Right hindlimb (tissue), 1 donor: ENCODE results near the gene TCTN3.
"Not testable (repeated sequence)": the region's sequence is repeated elsewhere in the genome, so short reads cannot be mapped to it uniquely, and the experiment has no call there.

Source experiments
- DNase-seq: peaks from one replicate; pipeline ENCODE4 v3.0.0-alpha.2; 2018

The TCTN3 gene

DNA sequence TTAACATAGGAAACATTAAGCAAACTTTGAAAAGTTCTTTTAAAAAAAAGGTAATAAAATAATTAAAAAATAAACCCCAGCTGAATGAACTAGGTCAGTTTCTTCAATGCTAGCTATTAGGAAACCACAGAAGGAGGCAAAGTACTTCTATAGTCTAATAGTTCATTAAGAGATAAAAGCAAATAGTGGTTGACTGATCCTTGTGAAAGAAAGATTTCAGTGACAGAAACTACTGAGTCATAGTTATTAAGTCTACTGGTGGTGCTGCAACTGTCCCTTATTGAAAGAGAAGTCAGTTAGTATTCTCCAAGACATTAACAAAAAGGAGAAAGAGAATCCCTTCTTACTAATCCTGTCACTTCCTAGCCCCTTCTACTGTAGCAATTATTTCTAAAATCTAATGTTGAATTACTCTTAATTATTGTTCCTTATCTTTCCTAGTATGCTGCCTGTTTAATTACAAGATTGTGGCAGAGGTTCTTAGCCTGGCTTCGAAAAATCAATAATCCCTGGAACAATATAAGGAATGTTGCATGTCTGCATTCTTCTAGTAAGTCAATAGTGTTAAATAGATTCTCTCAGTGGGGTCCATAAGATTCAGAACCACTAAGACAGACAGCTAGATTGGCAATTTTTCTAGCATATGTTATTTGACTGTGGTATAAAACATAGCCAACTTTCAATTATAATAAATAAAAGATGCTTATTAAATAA, 18.2 kb downstream of the TCTN3 start:
- DNase-seq: no peak

DNA sequence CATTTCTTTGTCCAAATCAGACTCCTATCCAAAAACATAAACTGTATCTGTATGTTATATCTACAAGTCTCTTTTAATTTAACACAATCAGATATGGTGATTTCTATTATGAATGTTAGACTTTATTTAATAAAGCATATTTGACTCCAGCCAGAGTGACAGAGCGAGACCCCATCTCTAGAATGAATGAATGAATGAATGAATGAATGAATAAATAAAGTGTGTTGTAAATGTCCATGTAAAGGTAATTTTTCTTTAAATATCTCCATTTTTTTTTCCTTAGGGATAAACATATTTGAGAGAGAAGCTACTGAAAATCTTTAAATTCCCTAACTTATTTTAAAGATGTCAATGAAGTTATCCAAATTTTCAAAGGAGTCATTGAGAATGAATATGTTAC, 19.1 kb downstream of the TCTN3 start:
- DNase-seq: no peak

DNA sequence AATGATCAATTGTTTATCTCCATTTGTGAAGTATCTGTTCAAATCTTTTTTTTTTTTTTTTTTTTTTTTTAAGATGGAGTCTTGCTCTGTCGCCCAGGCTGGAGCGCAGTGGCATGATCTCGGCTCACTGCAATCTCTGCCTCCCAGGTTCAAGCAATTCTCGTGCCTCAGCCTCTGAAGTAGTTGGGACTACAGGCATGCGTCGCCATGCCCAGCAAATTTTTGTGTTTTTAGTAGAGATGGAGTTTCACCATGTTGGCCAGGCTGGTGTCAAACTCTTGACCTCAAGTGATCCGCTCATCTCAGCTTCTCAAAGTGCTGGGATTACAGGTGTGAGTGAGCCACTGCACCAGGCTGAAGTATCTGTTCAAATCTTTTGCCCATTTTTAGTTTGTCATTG, 21.1 kb downstream of the TCTN3 start:
- not testable (repeated sequence) for DNase-seq

DNA sequence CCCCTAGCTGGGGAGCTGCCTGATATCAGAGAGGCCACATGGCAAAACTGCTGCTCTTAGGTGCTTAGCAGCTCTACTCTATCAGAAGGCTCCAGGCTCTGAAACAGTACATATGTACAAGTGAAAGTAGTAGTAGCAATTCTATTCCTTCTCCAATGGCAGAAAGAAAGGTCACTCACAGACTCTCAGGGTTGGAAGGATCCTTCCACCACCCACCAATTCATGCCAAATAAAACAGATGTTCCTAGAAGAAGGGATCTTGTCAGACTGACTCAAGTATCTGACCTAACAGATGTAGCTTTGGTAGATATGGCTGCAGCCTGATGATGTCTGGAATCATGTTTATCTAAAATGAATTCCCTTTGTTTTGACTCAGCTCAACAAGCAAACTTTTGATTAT, 29.2 kb downstream of the TCTN3 start:
- no peak for DNase-seq

DNA sequence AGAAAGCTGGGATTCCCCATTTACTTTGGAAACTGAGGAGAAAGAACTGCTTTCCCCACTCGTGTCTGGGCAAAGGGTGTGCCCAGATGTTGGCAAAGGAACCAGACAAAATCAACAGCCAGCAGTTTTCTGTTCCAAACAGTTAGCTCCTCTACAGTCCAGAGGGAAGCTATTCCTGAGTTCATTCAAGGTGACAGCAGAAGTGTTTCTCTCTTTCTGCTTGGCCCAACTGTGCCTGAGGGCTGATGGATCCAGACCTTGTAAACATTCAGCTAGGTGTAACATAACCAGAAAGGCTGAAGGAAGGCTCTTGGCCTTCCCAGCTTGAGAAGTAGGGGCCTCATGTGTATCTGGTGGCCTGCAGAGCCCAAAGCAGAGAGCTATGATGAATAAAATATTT, 30.2 kb downstream of the TCTN3 start:
- no peak for DNase-seq

DNA sequence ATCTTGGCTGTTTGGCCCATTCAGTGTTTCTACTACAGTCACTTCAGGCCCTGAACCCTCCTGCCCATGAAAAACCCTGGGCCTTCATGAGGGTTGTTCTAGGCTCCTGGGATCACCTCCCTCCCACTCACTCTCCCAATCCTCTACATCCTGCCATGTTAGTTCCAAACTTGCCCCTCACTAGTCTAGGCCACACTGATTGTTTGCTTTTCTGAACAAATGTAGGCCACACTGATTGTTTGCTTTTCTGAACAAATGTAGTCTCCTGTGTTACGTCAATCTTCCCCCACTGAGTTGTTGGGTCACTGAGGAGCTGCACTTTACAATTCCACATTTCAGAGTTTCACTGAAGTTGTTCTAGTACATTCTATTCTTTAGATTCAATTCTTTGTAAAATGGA, 31.9 kb downstream of the TCTN3 start:
- no peak for DNase-seq

DNA sequence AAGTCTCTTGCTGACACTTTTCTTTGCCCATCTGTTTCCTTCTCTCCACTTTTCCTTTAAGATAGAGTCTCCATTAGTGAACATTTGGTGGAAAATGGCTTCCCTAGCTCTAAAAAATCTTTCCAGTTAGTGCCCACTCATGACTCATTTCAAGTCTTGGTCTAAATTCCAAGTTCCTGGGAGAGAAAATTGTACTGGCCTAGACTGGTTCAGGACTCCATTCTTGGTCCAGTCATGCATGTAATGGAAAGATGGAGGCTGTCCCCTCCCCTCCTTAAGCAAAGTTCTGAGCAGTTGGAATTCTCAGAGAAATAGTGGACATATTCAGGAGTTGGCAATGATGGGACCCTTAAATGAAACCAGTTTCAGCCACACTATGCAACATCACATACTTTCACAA, 33.4 kb downstream of the TCTN3 start:
- no peak for DNase-seq

DNA sequence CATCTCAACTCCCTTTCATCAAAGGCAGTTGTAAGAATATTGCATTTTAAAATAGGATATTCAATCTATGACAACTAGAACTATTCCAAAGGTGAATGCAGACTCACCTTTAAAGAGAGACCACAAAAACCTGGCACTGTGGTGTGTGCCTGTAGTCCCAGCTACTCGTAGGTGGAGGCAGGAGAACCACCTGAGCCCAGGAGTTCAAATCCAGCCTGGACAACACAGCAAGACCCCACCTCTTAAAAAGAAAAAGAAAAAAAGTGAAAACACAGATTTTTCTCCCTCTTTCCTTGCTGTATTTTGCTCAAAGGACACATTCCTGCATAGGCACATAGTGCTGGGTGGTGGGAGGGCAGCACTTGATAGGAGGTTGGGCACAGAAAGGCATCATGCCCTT, 36.5 kb downstream of the TCTN3 start:
- DNase-seq: no peak

DNA sequence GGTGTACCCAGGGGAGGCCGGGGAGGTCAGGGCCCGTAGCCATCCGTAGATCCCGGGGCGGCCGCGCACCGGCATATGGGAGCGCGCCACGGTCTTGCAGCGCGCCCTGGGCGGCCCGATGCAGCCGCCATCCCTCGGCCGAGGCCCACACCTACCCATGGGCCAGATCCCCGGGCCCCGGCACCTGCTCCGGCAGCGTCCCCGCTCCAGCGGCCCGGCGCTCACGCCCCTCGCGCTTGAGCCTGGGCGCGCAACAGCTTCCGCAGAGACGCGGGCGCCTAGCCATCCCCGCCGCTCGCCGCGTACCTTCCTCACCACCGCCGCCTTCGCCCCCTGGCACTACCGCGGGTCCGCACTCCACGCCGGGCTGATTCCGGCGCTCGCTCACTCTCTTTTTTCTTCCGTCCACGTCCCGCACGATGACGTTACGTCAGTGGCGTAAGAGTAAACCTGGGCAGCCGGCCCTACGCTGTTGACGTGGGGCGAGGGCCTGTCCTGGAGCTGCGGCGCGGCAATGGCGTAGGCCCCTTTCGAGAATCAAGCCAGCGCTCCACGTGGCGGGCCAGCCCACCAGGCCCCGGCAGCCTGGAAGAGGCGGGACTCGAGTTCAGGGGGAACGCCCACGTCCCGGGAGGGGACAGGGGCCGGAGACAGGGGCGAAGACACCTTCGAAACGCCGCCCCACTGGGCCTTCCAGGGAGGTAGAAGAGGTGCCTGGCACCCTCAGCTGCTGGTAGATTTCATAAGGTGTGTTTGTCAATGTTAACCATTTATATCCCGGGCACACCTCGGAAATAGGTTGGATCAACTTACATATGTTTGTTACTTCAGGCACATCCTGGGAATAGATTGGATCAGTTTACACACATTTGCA, 37.2 kb downstream of the TCTN3 start, which contains the start of gene ALDH18A1:
TSS of gene ALDH18A1 (minus strand) at position 421 of the 874 bp plus-strand sequence. CDS start 3,334 bp downstream, outside the sequence.
- DNase-seq: peak; percentile 98

DNA sequence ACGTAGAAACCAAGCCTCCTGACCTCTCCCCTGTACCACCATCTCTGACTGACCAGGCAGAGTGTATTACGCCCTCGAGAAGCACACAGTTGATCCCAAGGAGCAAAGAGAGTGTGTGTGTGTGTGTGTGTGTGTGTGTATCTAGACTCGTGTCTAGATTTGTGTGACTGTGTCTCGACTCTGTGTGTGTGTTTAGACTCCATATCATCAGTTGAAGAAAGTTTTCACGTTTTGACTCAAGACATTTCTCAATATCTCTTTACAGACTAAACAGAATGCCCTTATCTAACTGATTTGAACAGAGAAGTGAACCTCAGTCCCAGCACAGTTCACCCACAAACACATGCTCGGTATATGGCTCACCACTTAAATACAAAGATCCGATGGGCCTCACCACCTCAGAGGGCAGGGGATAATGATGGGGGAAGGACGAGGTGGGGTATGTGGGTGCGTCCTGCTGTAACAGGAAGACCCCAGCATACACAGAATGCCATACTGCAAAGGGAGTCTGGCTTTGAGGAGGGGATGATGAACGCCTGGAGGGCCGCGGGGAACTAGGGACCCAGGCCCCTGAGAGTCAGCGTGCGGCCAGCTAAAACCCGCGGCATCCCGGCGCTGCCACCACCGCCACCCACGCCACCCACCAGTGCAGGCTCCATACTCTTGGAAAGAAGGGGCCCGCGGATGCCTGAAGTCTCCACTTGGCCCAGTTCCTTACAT, 38.0 kb downstream of the TCTN3 start:
- no peak for DNase-seq

DNA sequence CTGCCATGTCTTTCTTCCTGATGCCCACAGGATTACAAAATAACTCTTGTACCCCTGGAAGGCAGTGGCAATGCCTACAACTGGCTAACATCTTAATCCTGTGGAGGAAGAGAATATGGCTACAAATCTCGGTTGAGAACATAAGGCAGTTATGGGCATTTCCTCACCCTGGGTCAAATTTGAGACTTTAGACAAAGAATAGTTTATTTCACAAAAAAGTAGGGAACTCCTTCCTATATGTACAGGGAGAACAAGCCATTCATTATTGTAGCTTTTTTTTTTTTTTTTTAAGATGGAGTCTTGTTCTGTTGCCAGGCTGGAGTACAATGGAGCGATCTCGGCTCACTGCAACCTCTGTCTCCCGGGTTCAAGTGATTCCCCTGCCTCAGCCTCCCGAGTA, 39.8 kb downstream of the TCTN3 start:
- DNase-seq: no peak

DNA sequence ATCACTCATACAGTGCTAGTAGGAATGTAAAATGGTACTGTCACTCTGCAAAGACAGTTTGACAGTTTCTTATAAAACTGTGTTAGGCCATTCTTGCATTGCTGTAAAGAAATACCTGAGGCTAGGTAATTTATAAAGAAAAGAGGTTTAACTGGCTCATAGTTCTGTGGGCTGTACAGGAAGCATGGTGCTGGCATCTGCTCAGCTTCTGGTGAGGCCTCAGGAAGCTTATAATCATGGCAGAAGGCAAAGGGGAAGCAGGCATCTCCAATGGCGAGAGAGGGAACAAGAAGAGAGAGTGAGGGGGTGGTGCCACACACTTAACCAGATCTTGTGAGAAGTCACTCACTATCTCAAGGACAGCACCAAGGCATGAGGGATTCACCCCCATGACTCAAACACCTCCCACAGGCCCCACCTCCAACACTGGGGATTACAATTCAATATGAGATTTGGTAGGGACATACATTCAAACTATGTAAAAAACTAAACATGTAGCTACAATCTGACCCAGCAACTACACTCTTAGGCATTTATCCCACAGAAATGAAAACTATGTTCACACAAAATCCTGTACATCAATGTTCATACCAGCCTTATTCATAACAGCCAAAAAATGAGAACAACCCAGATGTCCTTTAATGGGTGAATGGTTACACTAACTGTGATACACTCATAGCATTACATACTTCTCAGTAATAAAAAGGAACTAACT, 42.2 kb downstream of the TCTN3 start:
- no peak for DNase-seq

DNA sequence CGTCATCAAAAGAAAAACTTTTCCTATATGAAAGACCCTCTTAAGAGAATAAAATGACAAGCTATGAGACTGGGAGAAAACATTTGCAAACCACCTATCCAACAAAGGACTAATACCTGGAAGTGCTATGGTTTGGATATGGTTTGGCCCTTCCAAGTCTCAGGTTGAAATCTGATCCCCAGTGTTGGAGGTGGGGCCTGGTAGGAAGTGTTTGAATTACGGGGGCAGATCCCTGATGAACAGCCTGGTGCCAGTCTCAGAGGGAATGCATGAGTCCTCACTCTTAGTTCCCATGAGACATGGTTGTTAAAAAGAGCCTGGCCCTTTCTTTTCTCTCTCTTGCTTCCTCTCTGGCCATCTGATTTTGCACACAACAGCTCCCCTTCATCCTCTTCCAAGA, 43.5 kb downstream of the TCTN3 start:
- no peak for DNase-seq

DNA sequence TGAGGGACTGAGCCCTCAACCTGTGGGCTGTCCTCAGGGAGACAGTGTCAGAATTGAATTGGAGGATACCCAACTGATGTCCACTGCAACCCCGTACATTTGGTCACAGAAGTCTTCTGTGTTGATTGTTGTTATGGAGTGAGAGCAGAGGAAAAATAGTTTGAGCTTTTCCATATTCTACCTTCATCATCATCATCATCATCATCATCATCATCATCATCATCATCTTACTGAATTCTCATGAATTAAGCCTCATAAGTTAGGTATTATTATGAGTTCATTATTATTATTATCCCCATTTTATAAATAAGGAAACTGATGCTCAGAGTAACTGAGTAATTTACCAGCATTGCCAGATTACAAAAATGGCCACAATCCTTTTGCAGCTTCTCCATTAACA, 45.6 kb downstream of the TCTN3 start:
- DNase-seq: no peak

DNA sequence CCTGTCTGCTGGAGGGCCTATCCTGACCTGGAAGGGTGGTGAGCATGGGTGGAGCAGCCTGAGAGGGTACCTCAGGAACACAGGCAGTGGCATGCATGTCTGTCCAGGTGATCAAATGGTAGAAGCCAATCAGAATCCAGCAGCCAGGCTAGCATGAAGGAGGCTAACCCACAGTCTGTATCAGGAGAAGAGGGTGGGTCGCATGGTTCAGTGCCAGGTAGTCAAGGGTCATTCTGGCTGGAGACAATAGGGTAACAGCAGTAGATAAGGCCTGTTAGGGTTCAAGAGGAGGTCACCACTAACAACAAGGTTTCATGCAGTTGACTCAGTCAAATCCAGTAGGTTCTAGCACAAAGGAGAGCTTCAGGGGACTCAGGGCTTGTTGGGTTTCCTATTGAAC, 47.6 kb downstream of the TCTN3 start:
- DNase-seq: no peak

DNA sequence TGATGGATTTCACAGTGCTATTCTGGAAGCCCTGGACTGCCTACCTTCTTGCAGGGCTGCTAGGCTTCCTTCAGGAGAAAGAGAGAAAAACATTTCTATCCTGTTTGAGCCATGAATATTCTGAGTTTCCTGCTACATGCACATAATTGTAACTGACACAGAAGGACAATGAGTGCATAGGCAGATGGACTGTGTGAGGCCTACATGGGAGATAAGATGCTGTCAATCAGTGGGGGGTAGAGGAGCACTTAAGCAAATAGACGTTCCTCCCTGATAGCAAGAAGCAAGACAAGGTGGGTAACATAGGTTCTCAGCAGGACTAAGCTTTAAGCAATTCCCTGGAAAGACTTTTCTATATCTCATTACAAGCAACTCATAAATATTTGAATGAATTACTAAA, 48.8 kb downstream of the TCTN3 start:
- DNase-seq: no peak

DNA sequence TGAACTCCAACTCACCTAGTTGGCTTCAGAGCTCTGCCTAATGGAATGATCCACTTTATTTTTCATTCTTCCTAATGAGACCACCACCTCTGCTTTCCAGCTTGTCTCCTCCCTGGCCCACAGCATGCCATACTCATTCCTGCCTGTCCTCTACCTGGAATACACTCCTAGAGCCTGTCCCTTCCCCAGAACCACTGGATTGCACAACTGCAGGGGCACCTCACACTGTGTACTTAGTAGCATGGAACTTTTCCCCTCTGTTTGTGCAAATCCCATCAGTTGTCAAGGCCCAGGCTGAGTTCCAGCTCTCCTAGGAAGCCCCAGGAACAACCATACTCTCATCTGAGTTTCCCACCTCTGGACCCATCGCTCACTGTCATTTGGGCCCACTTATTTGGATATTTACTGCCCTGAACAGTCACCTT, 52.8 kb downstream of the TCTN3 start:
- no peak for DNase-seq

DNA sequence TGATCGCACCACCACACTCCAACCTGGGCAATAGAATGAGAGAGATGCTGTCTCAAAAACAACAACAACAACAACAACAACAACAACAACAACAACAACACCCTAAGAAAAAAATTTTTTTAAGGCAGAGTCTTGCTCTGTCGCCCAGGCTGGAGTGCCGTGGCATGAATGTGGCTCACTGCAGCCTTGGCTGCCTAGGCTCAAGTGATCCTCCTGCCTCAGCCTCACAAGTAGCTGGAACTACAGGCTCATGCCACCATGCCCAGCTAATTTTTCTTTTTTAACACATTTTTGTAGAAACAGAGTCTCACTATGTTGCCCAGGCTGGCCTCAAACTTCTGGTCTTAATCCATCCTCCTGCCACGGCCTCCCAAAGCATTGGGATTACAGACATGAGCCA, 55.8 kb downstream of the TCTN3 start:
- no peak for DNase-seq

DNA sequence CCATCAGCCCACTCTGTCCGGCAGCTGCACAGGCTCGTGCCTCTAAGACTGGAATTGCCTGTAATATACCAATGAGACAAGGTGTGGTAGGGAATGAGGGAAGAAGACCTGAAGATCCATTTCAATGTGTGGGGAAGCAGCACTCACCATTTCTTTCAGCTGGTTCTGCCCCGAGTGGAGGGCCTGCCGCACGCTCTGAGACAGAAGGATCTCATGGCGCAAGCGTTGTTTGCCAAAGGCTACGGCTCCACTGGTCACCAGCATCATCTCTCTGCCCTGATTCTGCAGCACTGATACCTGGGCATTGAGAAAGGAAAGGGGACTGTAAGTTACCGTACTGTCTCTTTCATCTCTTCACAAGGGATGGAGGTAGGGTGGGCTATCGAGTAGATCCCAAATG, 56.6 kb downstream of the TCTN3 start:
- no peak for DNase-seq

DNA sequence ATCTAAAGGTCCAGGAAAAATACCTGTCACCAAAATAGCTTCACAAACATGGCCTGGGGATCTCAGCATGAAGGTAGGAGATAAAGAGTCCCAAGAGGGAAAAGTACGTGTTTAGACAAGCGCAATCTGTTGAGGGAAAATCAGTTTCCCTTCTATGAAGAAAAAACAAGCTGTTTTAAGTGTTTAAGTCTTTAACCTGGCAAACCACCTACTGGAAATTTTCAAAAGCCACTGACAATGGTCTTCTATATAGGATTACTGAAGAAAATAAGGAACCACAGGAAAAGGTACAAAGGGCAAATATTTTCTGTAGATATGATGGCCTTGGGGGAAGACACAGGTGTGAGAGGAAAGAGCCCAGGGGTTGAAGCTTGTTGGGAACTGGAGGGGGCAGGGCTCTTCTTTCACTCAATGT, 58.4 kb downstream of the TCTN3 start:
- no peak for DNase-seq

DNA sequence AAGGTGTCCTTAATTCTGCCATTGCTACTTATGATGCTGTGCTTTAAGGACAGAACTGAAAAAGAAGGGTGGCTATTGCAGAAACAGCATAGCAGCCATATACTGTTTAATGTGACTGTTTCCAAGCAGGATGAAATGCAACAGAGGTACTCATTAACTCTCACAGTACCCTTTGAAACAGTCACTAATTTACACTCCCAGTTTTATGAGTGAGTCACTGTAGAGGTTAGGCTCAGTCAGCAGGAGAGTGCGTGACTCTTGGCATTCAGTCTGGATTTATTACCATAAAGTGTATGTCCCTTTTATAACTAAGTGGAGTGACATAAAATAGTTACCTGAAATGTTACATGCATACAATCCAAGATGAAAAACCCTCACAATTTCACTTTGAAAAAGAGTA, 64.9 kb downstream of the TCTN3 start:
- DNase-seq: no peak

DNA sequence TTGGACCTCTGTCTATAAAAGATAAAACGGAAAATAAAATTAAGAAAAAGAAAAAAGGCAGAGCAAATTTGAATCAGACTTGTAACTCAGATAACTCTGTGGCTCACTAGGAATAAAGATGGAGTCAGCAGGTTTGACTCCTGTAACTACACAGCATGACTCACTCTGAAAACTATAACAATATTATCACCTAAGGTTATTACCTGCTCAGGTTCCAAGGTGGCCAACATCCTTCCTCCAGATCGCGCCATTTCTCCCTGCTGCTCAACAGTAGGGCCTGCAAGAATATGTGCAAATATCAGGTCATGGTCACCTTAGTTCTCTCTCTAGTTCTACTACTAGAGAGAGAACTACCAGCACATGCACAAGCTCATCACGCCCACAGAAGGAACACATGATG, 67.2 kb downstream of the TCTN3 start:
- DNase-seq: no peak

DNA sequence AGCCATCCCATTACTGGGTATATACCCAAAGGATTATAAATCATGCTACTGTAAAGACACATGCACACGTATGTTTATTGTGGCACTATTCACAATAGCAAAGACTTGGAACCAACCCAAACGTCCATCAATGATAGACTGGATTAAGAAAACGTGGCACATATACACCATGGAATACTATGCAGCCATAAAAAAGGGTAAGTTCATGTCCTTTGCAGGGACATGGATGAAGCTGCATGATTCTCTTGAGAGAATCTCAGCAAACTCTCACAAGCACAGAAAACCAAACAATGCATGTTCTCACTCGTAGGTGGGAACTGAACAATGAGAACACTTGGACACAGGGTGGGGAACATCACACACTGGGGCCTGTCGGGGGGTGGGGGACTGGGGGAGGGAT, 73.3 kb downstream of the TCTN3 start:
- DNase-seq: not testable (repeated sequence)
